ENCODE measurements around the gene SCRN2. TPM values are rescaled to one million over a fixed set of nuclear protein-coding genes. Genes with fewer than 3 reads are reported as not detected.
A peak's percentile ranks its signal among the peaks of the same experiment; 100 is the strongest.

The SCRN2 gene
- total and polyA plus RNA-seq, 2 of the 13 experiments (the other 11 are each of a cell fraction or from before 2014, with no cell fraction given), result 21.7 to 29.5 TPM

DNA sequence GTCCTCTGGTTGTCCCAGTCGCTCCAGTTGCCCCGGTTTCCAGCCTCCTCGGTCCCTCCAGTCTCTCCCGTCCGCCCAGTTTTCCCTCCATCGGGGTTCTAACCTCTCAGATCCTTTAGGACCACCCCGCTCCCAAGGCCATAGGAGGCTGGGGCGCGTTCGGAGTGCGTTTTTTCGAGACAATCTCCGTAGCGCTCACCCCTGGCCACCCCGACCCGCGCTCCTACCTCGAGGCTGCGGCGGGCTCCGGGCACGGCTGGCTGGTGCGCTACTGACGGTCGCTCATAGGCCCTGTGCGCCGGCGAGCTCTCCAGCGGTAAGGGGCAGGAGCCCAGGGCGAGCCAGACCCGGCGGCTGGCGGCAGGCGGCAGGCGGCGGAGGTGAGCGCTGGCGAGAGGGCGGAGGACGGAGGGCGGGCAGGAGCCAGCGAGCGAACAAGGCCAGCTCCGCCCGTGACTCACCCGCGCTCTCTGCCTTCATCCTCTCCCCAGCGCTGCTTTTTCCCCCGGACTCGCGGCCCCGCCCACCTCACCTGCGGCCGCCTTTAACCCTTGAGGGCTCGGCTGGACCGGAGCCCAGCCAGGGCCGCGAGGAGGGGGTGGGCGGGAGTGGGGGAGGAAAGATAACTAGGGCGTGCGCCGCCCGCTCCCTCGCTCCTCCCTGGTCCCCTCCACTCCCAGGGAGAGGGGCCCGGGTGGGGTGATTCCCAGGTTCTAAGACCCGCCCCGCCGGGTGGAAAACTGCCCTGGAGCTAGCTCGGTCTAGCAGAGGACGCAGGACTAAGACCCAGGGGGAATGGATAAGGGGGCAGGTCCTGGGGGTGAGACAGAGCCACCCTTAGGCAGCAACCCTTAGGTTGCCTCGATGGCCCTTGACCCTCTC, 9.9 kb upstream of the SCRN2 start, which contains the start of gene SP6 (continued):
- TF ChIP-seq ZNF512B (CRISPR knock-in tag; IDR thresholded peaks at IDR 0.05; ENCODE audit: borderline replicate concordance), result 0 out of 2 replicates have a peak, but pooled peaks have one; percentile 26
- no peak for TF ChIP-seq ZNF891 (CRISPR knock-in tag; IDR thresholded peaks at IDR 0.05)
- TF ChIP-seq ATAD3A (CRISPR knock-in tag; IDR thresholded peaks at IDR 0.05), result no peak
- TF ChIP-seq, protein P1, sequence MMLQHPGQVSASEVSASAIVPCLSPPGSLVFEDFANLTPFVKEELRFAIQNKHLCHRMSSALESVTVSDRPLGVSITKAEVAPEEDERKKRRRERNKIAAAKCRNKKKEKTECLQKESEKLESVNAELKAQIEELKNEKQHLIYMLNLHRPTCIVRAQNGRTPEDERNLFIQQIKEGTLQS (CRISPR knock-in tag; IDR thresholded peaks at IDR 0.05), result peak; percentile 51; the same call in 1 of the 2 replicates
- no peak for TF ChIP-seq MTA3 (CRISPR knock-in tag; IDR thresholded peaks at IDR 0.05)
- no peak for TF ChIP-seq NAIF1 (CRISPR knock-in tag; IDR thresholded peaks at IDR 0.05; ENCODE audit: borderline replicate concordance)
- no peak for TF ChIP-seq ZNF121 (CRISPR knock-in tag; IDR thresholded peaks at IDR 0.05)
- no peak for TF ChIP-seq THAP8 (CRISPR knock-in tag; IDR thresholded peaks at IDR 0.05; ENCODE audit: borderline replicate concordance)
- TF ChIP-seq DR1 (CRISPR knock-in tag; IDR thresholded peaks at IDR 0.05), result peak; percentile 74
- TF ChIP-seq, protein P2, sequence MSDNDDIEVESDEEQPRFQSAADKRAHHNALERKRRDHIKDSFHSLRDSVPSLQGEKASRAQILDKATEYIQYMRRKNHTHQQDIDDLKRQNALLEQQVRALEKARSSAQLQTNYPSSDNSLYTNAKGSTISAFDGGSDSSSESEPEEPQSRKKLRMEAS (IDR thresholded peaks at IDR 0.05), result peak; percentile 67
- peak; percentile 81 for TF ChIP-seq SKI (IDR thresholded peaks at IDR 0.05; ENCODE audit: partially characterized antibody)
- TF ChIP-seq LCORL (IDR thresholded peaks at IDR 0.05), result no peak
- TF ChIP-seq LCORL (CRISPR knock-in tag; IDR thresholded peaks at IDR 0.05), result peak; percentile 89; the same call in 1 of the 2 replicates
- peak; percentile 17; the same call in 1 of the 2 replicates for TF ChIP-seq ZBTB26 (CRISPR knock-in tag; IDR thresholded peaks at IDR 0.05; ENCODE audit: borderline replicate concordance)
- no peak for TF ChIP-seq MAFF (IDR thresholded peaks at IDR 0.05; ENCODE audit: low read depth, low read length)
- no peak for TF ChIP-seq PCBP1 (IDR thresholded peaks at IDR 0.05; ENCODE audit: borderline replicate concordance, low read depth, low read length)
- TF ChIP-seq, protein P3, sequence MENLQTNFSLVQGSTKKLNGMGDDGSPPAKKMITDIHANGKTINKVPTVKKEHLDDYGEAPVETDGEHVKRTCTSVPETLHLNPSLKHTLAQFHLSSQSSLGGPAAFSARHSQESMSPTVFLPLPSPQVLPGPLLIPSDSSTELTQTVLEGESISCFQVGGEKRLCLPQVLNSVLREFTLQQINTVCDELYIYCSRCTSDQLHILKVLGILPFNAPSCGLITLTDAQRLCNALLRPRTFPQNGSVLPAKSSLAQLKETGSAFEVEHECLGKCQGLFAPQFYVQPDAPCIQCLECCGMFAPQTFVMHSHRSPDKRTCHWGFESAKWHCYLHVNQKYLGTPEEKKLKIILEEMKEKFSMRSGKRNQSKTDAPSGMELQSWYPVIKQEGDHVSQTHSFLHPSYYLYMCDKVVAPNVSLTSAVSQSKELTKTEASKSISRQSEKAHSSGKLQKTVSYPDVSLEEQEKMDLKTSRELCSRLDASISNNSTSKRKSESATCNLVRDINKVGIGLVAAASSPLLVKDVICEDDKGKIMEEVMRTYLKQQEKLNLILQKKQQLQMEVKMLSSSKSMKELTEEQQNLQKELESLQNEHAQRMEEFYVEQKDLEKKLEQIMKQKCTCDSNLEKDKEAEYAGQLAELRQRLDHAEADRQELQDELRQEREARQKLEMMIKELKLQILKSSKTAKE (CRISPR knock-in tag; IDR thresholded peaks at IDR 0.05; ENCODE audit: borderline replicate concordance), result peak; percentile 63
- TF ChIP-seq SCMH1 (CRISPR knock-in tag; IDR thresholded peaks at IDR 0.05; ENCODE audit: borderline replicate concordance), result no peak

All from HepG2 (cell line).